OCI-LY7 (cell line): Measurements from ENCODE around the gene LRRC28.

Source experiments
- EZH2phosphoT487 ChIP-seq: fragments of 200-600 bp; sonication (generic); IDR thresholded peaks from 2 replicates; pipeline ENCODE4 v1.6.1; 2018; ENCODE audit warnings: low read depth, borderline replicate concordance, mild to moderate bottlenecking, mixed run types, antibody characterized with exemption, low read length, moderate library complexity, mixed read lengths
- TF ChIP-seq, protein P1 (sequence below): fragments of 200-600 bp; sonication (generic); conservative IDR thresholded peaks from 2 replicates; pipeline ENCODE4 v1.5.1; 2014; ENCODE audit warnings: mild to moderate bottlenecking, antibody characterized with exemption, low read length, moderate library complexity, mixed read lengths

DNA sequence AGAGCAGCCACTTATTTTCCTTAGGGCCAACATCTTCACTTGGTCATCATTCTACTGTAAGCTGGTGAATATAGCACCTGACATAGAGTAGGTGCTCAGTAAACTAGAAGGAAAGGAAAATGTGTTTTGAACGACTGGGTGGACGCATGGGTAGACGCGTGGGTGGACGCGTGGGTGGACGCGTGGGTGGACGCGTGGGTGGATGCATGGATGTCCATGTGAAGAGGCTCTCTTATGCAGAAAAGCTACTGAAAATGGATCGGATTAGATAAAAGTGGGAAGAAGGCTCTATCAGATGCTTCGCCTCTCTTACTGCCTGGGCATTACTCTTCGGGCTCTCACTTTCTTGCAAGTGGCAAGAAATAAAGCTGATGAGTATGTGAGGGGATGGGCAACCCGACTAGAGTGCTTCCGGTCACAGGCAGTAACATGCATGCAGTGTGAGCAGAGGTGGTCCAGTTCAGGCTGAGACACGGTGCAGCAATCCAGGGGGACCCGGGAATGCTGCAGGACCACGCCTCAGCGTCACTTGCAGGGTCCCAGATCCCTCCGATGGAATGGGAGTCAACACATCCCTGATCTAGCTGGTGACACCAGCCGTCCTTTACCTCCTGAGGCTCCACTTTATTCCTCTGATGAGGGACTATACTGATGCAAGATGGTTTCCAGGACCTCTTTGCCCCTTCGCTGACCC is 176.5 kb downstream of the LRRC28 start:
- TF ChIP-seq, protein P1, sequence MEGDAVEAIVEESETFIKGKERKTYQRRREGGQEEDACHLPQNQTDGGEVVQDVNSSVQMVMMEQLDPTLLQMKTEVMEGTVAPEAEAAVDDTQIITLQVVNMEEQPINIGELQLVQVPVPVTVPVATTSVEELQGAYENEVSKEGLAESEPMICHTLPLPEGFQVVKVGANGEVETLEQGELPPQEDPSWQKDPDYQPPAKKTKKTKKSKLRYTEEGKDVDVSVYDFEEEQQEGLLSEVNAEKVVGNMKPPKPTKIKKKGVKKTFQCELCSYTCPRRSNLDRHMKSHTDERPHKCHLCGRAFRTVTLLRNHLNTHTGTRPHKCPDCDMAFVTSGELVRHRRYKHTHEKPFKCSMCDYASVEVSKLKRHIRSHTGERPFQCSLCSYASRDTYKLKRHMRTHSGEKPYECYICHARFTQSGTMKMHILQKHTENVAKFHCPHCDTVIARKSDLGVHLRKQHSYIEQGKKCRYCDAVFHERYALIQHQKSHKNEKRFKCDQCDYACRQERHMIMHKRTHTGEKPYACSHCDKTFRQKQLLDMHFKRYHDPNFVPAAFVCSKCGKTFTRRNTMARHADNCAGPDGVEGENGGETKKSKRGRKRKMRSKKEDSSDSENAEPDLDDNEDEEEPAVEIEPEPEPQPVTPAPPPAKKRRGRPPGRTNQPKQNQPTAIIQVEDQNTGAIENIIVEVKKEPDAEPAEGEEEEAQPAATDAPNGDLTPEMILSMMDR = no peak
- TF ChIP-seq EZH2phosphoT487 = no peak
